Stimulated activated CD8-positive, alpha-beta memory T cell treated with anti-CD3 and anti-CD28 coated beads, Interleukin-12 subunit alpha, Interleukin-12 subunit beta, amount 100 ng/mL, for 1 hour (primary cell): Measurements from ENCODE around the gene LSM7.

Source experiments
- DNase-seq: peaks from one replicate; pipeline ENCODE4 v3.0.0-alpha.2; 2020; ENCODE audit warnings: low read depth

Gene LSM7

DNA sequence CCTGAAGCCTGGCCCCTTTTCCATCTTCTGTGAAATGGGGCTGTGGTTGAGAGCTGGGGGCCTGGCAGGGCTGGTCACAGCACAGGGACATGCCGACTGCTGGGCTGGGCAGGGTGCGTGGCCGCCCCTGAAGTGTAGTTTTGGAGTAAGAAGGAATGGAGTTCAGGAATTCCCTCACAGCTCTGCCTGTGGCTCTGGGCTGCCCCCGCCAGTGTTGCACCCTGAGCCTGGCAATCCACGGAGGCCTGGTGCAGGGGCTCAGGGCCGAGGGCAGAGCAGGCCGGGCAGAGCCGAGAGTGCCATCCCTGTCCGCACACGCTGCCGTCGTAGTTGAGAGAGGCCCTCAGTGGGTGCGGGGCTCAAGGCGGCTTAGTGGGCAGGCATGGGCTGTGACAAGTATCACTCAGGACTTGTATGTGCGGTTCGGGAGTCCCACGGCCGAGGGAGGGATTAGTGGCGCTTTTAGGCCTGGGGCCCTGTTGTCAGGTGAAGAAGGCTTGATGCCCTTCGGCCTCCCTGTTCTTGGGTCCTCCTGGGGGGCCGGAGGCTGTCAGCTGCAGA is 9.7 kb upstream of the LSM7 start:
- no peak for DNase-seq

DNA sequence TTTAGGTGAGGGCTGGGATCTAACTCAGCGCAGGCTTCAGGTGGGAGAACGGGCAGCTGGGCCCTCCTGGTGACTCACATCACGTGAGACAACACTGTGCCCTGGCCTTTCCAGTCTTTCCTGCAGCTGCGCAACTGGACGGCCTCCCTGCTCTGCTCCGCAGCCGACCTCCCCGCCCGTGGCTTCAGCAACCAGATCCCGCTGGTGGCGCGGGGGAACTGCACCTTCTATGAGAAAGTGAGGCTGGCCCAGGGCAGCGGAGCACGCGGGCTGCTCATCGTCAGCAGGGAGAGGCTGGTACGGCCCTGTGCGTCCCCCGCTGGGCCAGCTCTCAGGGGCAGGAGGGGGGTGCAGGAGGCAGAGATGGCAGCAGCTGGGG is 8.9 kb upstream of the LSM7 start:
- DNase-seq, result no peak

- DNase-seq, result no peak
These were observed 8.3 kb upstream of the LSM7 start for GRCh38 chr19:2336528-2337328.

- no peak for DNase-seq
These were observed 7.5 kb upstream of the LSM7 start for GRCh38 chr19:2335848-2336247.

DNA sequence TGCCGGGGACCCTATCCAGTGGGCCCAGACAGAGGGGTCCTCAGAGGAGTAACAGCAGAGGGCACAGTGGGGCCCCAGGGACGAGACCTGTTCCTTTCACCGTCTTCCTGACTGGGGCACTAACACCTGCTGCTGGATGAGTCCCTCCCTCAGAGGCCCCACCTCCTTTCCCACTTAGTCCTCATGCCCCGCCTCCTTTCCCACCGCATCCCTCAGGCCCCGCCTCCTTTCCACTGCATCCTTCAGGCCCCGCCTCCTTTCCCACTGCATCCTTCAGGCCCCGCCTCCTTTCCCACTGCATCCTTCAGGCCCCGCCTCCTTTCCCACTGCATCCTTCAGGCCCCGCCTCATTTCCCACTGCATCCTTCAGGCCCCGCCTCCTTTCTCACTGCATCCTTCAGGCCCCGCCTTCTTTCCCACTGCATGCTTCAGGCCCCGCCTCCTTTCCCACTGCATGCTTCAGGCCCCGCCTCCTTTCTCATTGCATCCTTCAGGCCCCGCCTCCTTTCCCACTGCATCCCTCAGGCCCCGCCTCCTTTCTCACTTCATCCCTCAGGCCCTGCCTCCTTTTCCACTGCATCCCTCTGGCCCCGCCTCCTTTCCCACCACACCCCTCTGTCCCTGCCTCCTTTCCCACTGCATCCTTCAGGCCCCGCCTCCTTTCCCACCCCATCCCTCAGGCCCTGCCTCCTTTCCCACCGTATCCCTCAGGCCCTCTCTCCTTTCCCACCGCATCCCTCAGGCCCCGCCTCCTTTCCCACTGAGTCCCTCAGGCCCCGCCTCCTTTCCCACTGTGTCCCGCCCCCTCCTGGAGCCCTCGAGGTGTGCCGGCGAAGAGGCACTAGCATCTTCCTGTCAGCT is 6.8 kb upstream of the LSM7 start:
- no peak for DNase-seq

DNA sequence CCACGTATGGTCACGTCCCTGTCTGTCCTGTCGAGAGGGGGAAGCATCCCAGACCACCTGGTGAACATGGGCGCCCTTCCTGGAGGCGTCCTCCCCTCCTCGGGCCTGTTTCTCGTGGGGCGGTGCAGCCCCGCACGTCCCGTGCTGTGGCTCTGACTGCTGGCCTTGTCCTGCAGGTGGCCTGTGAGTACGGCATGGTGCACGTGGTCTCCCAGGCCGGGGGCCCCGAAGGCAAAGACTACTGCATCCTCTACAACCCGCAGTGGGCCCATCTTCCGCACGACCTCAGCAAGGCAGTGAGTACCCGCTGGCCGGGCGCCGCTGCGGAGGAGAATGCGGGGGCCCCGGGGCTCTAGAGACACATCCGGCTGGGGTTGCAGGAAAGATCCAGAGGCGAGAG is 6.0 kb upstream of the LSM7 start:
- no peak for DNase-seq

GRCh38 chr19:2333807-2334211 is 5.4 kb upstream of the LSM7 start:
- DNase-seq, result no peak

DNA sequence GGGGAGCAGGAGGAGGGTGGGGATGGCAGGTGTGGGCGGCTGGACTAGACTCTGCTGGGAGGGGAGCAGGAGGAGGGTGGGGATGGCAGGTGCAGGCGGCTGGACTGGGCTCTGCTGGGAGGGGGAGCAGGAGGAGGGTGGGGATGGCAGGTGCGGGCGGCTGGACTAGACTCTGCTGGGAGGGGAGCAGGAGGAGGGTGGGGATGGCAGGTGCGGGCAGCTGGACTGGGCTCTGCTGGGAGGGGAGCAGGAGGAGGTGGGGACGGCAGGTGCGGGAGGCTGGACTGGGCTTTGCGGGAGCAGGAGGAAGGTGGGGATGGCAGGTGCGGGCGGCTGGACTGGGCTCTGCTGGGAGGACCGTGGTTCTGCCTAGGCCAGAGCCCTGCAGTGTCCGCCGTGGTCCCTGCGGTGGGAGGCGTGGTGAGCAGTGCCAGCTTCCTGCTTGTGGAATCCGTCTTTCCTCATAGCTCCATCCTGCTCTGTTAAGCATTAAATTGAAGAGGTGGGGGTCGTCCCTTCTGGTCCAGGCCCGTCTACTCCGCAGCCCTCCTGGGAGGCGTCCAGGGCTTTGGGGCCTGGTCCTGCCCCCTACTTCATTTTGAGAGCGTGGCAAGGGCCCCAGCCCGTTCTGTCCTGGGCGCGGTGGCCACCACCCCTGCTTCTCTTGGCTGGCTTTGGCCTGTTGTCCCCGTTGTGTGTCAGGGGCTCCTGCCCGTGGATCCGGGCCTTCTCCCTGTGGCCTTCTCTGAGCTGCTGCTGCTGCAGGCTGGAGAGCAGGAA is 4.8 kb upstream of the LSM7 start:
- DNase-seq, result no peak

GRCh38 chr19:2332341-2333026 is 4.1 kb upstream of the LSM7 start:
- DNase-seq, result peak; percentile 26

DNA sequence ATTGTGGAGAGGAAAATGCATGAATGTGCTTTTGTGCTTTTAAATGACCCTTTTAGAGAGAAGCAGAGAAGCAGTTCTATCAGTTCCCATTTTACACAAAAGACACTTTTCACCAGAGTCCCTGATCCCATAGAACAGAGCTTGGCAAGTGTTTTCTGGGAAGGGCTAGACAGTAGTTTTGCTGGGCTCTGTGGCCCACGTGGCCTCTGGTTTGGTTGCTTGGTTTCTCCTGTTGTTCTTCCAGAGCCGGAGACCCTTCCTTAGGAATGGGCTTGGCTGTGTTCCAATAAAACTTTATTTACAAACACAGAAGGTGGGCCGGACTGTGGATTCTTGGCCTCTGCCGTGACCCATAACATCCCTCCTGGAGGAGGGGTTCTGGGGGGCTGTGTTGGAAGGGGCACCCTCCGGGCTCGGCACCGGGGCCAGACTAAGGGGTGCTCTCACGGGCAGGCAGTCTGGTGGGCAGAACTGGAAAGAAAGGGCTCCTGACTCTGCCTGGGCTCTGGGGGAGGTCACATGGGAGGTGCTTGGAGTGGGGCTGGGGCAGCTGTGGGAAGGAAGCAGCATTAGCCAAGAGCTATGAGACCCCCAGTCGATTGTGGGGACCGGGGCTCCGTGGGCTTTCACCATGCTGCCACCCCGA is 3.3 kb upstream of the LSM7 start:
- no peak for DNase-seq

DNA sequence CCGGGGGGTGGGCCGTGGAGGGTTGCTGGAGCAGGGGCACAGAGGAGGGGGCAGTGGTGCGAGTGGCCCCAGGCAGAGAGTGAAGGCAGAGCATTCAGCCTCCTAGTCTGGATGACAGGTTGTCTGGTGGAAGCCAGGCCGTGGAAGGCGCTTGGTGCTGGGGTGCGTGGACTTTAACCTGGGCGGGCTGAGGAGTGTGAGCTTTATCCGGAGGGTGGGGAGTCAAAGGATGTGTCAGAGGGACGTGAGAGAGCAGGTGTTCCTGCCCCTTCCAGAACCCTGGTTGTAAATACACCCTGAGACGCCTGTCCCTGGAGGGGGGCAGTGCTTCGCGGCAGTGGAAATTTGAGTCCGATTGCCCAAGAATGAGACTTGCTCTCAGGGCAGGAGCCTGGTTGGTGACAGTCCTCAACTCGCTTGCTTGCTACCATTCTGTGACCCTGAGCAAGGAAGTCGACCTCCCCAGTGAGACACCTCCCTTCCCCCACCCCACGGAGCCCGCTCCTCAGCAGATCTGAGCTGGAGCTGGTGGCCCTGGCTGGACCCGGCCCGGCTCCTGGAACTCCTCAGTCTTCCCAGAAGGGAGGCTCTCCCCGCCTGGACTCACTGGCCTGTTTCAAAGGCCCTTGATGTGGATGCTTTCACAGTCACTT is 2.4 kb upstream of the LSM7 start:
- DNase-seq, result no peak

DNA sequence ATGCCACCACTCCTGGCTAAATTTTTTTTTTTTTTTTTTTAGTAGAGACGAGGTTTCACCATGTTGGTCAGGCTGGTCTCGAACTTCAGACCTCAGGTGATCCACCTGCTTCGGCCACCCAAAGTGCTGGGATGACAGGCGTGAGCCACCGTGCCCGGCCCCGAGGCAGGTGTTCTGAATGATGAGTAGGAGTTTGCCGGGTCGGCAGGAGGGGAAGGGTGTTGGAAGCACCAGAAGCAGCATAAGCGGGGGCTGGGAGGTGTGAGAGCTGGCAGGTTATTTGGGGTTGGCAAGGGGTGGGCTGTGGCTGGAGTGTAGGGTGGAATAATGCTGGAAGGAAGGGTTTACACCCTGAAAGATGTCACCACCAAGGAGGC is 1.9 kb upstream of the LSM7 start:
- DNase-seq, result no peak

- DNase-seq, result no peak
These were observed 1.1 kb upstream of the LSM7 start for GRCh38 chr19:2329501-2329916.

DNA sequence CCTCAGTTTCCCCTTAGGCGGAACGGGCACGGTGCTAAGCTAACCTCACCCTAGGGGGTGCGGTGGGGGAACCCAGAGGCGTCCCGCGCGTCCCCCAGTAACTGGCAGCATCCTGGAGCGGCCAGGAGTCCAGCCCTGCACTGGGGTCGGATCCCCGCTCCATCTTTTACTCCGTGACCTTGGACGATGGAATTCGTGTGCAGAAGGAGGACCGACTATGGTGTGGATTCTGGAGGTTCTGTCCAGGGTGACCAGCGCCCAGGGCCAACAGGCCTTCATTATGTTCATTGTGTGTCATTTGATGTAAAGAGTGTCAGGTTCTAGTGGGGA is 728 bp upstream of the LSM7 start:
- no peak for DNase-seq

GRCh38 chr19:2327773-2328400 is 499 bp downstream of the LSM7 start:
- DNase-seq, result no peak

GRCh38 chr19:2326699-2327360 is 1.6 kb downstream of the LSM7 start:
- no peak for DNase-seq

- DNase-seq, result no peak
These were observed 2.9 kb downstream of the LSM7 start for GRCh38 chr19:2325281-2326046.

DNA sequence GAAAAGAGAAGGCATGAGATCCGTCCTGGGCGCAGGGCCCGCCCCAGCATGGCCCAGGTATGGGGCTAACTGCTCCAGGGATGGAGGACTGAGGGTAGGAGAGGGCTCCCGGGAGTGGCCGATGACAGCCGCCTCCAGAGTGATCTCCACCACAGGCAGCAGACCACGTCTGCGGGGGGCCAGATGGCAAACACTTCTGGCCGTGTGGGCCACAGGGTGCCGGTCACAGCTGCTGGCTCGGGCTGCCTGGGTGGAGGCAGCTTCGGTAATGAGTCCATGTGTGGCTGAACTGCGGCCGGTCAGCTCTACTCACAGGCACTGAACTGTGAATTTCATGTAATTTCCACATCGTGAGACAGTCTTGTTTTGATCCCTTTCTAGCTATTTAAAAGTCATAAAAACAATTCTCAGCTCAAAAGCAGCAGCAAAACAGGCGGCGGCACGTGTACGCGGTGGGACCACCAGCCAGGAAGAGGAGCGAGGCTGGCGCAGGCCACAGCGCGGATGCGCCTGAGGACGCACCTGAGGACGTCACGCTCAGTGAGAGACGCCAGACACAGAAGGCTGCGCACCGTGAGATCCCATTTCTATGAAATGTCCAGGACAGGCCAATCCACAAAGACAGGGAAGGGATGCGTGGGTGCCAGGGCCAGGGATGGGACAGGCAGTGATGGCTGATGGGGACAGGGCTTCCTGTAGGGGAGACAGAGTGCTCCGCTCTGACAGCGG is 4.0 kb downstream of the LSM7 start:
- DNase-seq, result no peak
